HPDE6-E6E7 (cell line): ENCODE data around the gene PABPN1L.
"Not testable (repeated sequence)": the region's sequence is repeated elsewhere in the genome, so short reads cannot be mapped to it uniquely, and the experiment has no call there.

ENCODE experiments used
- DNase-seq: peaks from one replicate; pipeline ENCODE4 v3.0.0; 2011; ENCODE audit warnings: missing footprints; ENCODE audit errors: extremely low spot score

PABPN1L gene

DNA sequence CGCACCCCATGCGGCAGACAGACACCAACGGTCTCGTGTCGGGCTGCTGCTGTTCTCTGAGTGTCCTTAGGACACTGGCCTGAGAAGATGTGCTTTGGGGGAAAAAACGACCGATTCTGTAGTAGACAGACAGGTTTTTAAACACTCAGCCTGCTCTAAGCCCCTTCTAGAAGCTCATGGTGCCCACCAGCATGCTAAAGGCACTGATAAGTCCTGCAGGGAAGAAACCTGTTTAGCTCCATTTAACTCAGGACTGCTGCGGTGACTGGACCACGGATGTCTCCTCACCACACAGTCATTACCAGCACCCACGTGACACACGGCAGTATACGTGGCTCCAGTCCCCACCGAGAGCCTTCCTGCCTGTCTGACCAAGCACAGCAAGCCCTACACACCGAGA lies 35.7 kb downstream of the PABPN1L start:
- DNase-seq: no peak

DNA sequence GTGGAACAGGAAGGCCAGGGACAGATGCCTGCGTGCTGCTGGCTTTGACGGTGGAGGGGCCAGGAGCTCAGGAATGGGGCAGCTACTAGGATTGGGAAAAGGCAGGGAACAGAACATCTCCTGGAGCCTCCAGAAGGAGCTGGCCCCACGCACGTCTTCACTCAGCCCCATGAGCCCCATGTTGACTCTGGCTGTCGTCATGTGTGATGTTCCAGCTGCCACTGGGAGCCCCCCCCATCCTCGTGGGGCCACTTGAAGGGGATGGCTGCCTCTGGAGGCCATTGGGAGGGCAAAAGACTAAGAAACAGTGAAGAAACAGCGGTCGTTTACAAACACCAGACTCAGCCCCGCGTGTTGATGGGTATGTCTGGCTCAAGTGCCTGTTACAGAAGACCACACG lies 36.2 kb downstream of the PABPN1L start:
- no peak for DNase-seq

DNA sequence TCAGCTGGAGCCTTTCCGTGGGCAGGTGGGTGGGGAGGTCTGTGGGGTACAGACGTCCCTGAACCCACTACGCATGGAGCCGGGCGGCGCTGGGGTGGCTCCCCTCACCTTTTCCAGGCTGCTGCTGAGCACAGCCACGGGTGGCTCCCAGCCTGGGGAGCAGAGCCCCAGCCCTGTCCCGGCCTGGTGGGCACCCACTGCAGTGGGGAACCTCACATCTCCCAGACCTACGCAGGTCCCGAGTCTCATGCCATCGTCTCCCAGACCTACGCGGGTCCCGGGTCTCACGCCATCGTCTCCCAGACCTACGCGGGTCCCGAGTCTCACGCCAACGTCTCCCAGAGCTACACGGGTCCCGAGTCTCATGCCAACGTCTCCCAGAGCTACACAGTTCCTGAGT lies 37.7 kb downstream of the PABPN1L start:
- DNase-seq: no peak

DNA sequence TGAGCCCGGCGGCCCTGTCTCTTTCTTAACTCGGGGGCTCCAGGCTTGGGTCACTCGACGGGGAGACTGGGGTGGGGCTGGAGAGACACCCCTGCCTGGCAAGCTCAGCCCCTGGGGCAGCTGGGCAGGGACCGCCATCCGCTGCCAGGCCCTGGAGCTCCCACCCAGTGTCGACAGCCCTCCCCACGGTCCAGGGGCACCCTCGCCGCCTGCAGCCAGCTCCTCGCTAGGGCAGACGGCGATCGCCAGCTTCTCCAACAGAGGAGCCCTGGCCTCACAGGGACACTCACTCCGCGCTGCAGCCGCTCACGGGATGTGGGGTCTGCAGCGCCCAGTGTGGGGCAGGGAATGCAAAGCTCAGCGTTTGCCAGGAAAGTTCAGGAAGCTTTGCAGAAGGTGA lies 38.7 kb downstream of the PABPN1L start:
- no peak for DNase-seq

DNA sequence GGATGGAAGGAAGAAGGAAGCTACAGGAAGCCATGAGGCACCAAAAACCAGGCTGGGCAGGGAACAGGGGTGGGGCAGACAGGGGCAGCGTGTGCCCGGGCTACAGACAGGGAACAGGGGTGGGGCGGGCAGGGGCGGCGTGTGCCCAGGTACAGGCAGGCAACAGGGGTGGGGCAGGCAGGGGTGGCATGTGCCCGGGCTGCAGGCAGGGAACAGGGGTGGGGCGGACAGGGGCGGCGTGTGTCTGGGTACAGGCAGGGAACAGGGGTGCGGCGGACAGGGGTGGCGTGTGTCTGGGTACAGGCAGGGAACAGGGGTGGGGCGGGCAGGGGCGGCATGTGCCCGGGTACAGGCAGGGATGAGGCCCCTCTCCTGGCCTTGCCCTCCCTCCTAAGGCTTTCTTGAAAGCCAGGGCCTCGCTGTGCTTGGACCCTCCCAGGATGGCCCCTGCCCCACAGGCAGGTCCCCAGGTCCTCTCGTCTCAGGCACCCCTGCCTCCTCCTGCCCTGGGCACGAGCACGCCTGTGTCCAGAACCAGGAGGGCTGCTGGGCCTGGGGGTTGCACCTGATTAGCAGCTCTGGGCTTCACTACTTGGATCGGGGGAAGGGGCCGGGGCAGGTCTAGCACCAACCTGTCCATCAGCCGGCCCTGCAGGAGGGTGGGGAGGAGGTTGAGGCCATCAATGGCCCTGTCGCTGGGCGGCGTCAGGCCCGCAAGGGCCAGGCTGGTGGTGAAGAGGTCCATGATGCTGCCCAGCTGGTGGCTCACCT lies 40.2 kb downstream of the PABPN1L start:
- DNase-seq: no peak

DNA sequence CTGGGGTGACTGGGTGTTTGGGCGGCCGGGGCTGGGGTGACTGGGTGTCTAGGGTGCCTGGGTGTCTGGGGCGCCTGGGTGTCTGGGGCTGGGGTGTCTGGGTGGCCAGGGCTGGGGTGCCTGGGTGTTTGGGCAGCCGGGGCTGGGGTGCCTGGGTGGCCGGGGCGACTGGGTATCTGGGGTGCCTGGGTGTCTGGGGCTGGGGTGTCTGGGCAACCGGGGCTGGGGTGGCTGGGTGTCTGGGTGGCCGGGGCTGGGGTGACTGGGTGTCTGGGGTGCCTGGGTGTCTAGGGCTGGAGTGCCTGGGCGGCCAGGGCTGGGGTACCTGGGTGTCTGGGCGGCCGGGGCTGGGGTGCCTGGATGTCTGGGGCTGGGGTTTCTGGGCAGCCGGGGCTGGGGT lies 41.3 kb downstream of the PABPN1L start:
- DNase-seq: no peak

DNA sequence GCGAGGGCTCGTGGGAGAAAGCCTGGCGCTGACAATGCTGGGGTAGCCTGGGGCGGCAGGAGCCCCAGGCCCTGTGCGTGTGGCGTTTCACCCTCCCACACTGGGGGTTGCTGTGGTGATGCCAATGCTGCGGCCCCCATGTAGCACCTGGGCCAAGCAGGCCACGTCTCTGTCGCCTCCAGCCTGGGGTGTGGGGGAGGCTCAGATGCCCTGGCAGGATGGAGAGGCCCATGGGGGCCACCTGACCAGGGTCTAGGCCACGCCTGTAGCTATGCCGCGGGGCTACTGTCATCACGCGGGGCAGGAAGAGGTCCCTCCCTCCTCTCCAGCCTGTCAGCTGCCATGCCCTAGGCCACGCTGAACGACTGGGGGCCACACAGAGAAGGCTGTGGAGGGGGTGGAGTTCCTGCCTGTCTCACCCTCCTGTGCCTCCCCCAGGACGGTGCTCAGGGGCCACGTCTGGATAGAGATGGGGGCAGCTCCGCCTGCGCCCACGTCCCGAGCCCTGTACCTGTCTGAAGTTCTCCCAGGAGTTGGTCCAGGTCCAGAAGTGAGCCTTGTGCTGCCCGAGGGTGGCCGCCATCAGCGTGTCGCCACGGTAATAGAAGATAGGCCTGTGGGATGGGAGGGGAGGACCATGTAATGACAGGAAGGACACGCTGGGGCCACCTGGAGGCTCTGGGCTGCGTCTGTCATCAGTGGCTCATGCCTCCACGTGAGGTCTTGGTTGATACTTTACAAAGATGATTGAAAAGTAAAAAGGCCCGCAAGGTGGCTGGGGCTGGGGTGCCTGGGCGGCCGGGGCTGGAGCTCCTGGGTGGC lies 42.0 kb downstream of the PABPN1L start:
- DNase-seq: no peak

DNA sequence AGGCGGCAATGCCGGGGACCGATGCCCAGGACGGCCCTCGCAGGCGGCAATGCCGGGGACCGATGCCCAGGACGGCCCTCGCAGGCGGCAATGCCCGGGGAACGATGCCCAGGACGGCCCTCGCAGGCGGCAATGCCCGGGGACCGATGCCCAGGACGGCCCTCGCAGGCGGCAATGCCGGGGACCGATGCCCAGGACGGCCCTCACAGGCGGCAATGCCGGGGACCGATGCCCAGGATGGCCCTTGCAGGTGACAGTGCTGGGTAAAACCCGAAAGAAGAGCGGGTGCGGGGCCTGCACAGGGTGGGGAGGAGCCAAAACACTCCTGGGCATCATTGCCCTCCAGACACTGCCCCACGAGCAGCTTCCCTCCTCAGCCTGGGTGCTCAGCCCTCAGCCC lies 42.8 kb downstream of the PABPN1L start:
- DNase-seq: not testable (repeated sequence)

DNA sequence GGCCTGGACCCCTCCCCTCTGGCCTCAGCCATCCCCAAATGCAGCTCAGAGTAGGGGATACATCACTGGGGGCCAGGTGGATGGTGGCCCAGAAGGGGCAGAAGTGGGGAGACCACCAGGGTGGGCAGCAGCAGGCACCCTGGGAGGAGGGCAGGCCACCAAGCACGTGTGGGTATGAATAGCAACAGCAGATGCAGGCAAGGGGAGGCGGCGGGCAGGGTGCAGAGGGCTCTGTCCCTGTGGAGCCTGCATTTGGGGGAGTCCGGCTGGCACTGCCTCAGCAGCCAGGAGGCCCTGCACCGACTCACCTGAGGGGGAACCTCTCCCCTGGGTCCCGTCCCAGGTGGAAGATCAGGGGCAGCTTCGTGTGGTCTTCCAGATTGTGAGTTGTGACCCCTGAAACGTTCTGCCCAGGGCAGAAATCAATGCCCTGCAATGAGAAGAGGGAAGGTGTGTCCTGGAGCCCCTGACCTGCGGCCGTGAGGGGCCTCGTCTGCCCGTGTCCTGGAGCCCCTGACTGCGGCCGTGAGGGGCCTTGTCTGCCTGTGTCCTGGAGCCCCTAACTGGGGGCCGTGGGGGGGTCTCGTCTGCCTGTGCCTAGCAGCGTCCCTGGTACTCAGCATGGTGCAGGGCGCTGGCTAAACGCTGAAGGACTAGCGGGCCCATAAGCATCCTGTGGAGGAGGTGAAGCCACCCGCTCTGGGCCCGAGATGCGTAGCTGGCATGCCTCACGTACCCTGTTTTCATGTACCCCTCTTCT lies 44.0 kb downstream of the PABPN1L start:
- DNase-seq: no peak

DNA sequence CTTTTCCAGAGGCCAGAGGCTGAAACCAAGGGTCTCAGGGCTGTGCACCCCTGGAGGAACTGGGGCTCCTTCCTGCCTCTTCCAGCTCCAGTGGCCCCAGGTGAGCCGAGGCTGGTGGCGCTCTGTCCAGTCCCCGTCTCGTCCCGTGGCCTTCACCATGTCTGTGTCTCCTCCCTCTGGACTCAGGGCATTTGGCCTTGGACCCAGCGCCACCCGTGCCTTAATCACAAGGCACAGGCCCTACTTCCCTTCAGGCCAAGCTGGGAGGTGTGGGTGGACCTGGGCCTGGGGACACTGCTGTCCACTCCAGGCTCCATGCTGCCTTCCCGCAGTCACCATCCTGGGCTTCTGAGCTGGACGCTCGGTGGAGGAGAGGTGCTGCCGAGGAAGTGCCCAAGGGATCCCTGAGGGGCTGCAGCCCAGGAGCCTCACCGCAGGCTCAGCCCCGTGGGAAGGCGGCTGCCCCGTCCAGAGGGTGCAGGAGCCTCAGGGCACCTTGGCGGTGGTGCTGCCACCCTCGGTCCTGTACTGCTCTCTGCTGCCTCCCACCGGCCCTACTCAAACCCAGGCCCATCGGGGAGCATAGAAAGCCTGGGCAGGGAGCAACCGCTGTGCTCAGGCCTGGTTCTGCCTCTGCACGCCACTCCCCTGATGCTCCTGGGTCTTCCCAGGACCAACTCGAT lies 45.2 kb downstream of the PABPN1L start:
- no peak for DNase-seq

DNA sequence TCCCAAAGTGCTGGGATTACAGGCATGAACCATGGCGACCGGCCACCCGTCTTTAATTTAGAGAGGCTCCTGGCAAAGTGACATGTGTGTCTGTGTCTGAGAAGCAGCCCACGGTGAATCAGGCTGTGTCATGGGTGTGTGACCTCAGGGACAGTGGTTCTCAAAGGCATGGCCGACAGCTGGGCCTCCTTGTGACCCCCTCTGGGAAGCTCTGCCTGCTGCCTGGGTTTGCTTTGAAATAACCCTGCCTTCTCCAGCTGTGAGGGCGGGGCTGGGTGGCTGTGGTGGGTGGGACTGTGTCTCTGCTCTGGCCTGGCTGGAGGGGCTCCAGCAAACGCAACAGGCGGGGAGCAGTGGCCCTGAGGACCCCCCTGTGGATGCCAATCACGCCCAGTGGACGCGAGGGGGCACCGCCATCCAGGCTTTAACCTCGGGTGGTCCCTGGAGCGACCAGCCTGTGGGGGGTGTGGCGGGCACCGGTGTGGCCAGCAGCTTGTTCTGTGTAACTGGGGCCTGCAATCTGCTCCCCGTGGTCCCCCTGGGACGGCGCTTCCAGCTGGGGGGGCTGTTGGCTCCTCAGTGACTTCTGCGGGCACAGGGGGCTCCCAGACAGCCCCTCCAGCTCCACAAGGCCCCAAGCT lies 46.0 kb downstream of the PABPN1L start:
- no peak for DNase-seq

DNA sequence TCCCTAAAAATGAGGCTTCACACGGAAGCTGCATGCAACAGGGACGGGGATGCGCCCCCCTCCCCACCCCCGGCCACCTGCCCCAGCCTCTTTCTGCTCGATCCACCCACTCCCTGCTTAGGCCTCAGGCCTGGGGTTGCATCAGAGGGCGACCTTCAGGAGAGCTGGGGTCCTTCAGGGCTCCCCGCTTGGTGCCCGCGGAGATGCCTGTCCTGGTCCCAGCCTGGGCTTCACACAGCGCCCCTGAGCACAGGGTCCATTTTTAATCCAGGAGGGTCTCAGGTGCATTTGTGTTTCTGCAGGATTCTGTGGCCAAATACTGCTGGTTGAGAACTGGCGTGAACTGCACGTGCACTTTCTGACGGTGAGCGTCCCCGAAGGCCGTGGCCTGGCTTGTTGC lies 47.3 kb downstream of the PABPN1L start:
- no peak for DNase-seq

DNA sequence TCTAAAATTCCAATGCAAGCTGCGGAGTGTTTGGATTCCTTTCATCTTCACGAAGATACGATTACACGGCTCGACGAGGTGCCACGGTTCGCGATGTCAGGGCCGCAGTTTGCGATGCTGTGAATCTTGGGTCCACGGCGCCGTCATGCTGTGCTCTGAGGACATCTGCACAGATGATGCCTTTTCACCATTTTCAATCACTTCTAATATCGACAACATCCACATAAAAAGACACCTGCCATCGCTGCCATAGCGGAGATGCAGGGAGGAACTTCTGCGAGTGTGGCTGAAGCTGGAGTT lies 47.9 kb downstream of the PABPN1L start:
- no peak for DNase-seq

DNA sequence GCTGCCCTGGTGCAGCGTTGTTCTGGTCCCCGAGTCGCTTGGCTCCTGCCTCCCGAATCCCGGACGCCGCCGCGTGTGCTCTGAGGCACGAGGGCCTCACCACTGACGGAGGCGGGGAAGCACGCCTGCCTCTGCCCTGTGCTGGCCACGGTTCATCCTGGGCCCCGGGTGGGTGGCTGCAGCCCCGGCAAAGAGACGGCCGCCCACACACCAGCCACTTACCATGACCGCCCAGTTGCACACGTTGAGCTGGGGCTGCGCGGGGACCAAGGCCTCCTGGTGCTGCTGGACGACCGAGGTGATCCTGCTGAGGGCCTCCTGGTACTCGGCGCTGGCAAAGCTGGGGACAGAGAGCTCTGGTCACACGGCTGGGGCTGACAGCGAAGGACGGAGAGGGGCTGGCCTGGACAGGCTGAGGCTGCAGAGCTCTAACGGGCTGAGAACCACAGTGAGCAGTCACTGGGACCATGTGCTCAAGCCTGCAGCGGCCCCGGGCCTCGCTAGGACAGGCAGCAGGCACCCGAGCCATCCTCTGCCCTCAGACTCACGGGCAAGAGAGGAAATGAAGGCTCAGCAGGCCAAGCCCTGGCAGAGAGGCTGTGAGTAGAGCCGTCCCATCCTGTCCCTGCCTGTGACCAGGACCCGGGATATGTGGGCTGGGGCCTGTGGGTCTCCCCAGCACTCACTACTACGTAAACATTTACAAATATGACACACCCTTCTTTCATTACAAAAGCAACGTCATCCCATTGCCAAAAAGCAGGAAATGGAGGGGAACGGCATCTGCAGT lies 48.5 kb downstream of the PABPN1L start:
- no peak for DNase-seq

DNA sequence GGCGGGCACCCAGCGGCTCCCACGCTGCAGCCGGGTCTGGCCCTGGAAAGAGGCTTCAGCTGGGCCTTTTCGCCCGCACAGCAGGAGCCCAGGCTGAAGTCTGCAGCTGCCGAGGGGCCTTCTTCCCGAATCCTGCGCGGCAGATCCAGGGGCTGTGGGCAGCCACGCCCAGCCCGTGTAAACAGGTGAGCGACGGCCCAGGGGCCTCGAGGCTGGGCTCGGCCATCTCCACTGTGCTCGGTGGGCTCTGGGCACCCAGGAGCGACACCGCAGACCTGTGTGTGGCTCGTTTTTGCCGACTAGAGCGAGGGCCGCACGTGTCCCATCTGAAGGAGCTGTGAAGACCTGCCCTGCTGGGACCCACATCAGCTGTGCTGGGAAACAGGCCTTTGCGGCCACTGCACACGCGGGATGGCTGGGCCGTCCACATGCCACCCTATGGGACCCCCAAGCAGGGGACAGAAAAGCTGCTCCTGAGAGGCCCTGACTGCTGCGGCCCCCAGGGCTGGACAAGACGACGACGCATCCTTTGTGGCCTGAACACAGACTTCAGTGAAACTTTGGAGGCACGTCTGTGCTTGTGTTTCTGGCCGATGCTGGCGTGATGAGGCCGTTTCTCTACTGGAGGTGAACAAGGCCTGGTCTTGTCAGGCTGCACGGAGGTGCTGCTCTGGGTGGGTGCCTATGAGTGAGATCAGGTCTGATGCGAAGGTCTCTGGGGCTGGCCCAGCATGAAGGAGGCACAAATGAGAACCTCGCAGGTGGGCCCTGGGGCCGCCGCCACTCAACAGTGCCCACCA lies 49.5 kb downstream of the PABPN1L start:
- no peak for DNase-seq

DNA sequence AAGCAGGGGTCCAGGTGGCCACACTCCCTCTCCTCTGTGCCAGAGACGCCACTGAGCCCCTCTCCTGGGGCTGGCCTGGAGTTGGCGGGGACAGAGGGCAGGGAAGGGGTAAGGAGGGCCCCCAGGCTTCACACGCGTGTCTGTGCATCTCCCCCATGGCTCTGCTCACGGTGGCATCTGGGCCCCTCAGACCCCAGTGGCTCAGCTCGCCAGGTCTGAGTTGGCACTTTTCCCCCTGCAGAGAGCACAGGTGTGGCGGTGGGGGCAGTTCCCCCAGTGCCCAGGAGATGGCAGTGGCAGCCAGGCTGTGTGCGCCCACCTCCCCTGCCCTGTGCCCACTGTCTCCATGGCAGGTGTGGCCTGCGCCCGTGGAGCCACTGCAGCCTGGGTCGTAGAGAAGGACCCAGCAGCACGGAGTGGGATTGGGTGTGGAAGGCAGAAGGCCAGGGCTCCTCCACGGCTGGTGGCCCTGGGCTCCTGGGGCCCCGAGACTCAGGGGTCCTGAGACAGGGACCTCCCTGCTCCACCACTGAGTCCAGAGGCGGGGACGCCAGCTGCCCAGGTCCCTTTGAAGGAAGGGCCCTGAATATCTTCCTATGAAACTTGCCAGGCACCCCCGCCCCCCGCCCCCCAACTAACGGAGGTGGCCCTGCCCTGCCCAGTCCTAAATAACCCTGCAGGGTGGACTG lies 50.4 kb downstream of the PABPN1L start:
- no peak for DNase-seq

DNA sequence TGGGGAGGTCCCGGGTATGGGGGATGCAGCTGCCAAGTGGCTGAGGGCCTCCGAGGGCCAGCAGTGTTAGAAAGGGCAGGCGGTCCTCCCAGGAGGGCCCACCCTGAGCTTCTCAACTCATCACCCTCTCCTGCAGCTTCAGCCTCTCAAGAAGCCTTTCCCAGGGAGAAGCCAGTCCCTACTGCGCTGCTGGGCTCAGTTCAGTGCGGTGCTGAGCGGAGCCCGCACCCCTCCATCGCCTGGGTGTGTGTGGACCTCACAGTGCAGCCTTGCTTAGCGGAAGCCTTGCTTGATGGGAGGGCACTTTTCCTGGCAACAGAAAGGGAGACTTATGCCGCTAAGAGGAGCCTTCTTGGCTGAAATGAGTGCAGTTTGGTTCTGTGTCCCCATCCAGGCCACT lies 51.2 kb downstream of the PABPN1L start:
- DNase-seq: no peak

DNA sequence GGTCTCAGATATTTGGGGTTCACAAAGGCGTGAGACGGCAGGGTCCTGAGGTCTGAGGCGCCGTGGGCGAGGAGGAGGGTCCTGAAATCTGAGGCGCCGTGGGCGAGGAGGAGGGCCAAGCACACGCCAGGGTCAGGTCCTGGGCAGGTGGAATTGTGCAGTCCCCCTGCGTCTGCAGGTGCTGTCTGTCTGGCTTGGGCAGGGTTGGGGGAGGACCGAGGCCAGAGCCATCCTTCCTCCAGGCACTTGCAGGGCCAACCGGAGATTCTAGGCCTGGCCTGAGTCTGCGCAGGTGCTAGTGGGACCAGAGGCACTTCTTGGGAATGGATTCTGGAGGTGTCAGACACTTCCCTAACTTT lies 52.3 kb downstream of the PABPN1L start:
- no peak for DNase-seq
